UCSD-AML1 (cell line): ENCODE measurements around the gene B3GNT4.
"Not testable (repeated sequence)": the region's sequence is repeated elsewhere in the genome, so short reads cannot be mapped to it uniquely, and the experiment has no call there.

Experiments
- DNase-seq: peaks from one replicate; lab custom pipeline; 2025; ENCODE audit not compliant: unreplicated experiment; lab: John Stamatoyannopoulos, UW

B3GNT4 gene

GRCh38 chr12:122203301-122204166, at the start of gene B3GNT4:
Gene B3GNT4 (plus strand): TSS chr12:122203709. CDS start chr12:122204619, 910 bp downstream.
- no peak for DNase-seq

- no peak for DNase-seq
Measured at GRCh38 chr12:122155705-122156104, 47.8 kb upstream of the B3GNT4 start.

- DNase-seq, result no peak
Measured at GRCh38 chr12:122158700-122159285, 44.7 kb upstream of the B3GNT4 start.

- no peak for DNase-seq
Measured at GRCh38 chr12:122159882-122160281, 43.6 kb upstream of the B3GNT4 start.

- DNase-seq, result no peak
Measured at GRCh38 chr12:122160761-122161160, 42.7 kb upstream of the B3GNT4 start.

GRCh38 chr12:122161682-122162081, 41.8 kb upstream of the B3GNT4 start:
- DNase-seq, result no peak

- no peak for DNase-seq
Measured at GRCh38 chr12:122162976-122163375, 40.5 kb upstream of the B3GNT4 start.

GRCh38 chr12:122166422-122167349, 36.8 kb upstream of the B3GNT4 start:
- DNase-seq, result no peak

GRCh38 chr12:122167356-122167925, 36.1 kb upstream of the B3GNT4 start:
- no peak for DNase-seq

- no peak for DNase-seq
Measured at GRCh38 chr12:122168492-122168891, 35.0 kb upstream of the B3GNT4 start.

GRCh38 chr12:122171399-122171798, 32.1 kb upstream of the B3GNT4 start:
- DNase-seq, result no peak

GRCh38 chr12:122172262-122172939, 31.1 kb upstream of the B3GNT4 start:
- no peak for DNase-seq

GRCh38 chr12:122174155-122174845, 29.2 kb upstream of the B3GNT4 start, which contains the start of gene IL31:
Gene IL31 (minus strand): TSS chr12:122174221. CDS start chr12:122174172, 49 bp downstream.
- no peak for DNase-seq

- not testable (repeated sequence) for DNase-seq
Measured at GRCh38 chr12:122176473-122176872, 27.0 kb upstream of the B3GNT4 start.

- DNase-seq, result no peak
Measured at GRCh38 chr12:122182887-122183587, 20.5 kb upstream of the B3GNT4 start, which contains the start of gene LRRC43. Gene LRRC43 (plus strand): TSS chr12:122183123. CDS start chr12:122183145, 22 bp downstream.

GRCh38 chr12:122183588-122183940, 19.9 kb upstream of the B3GNT4 start:
- DNase-seq, result no peak

- DNase-seq, result peak; percentile 74
Measured at GRCh38 chr12:122184517-122184916, 19.0 kb upstream of the B3GNT4 start.

- no peak for DNase-seq
Measured at GRCh38 chr12:122185079-122185478, 18.4 kb upstream of the B3GNT4 start.

- no peak for DNase-seq
Measured at GRCh38 chr12:122185494-122186082, 17.9 kb upstream of the B3GNT4 start.
